Transverse colon (tissue), 4 donors: Measurements from ENCODE around the gene AARS2. TPM values are rescaled to one million over a fixed set of nuclear protein-coding genes. Genes with fewer than 3 reads are reported as not detected.
"Not testable (repeated sequence)": the region's sequence is repeated elsewhere in the genome, so short reads cannot be mapped to it uniquely, and the experiment has no call there.

Source experiments
- DNase-seq: peaks from one replicate; pipeline ENCODE4 v3.0.0-alpha.2; 2019
- H3K27ac ChIP-seq, 4 donors: fragments of 200-600 bp; sonication (generic); 2 replicates each; pipeline ENCODE4 v1.5.1; 2016 to 2018; ENCODE audit warnings: inconsistent platforms in 4 of 4
- H3K27me3 ChIP-seq: fragments of 200-600 bp; sonication (generic); 2 replicates; pipeline ENCODE4 v1.5.1; 2017; ENCODE audit warnings: inconsistent platforms
- H3K36me3 ChIP-seq, 4 donors: fragments of 200-600 bp; sonication (generic); 2 replicates each; pipeline ENCODE4 v1.5.1; 2017 to 2019; ENCODE audit warnings: inconsistent platforms in 4 of 4
- H3K4me1 ChIP-seq, 4 donors: fragments of 200-600 bp; sonication (generic); 2 replicates each; pipeline ENCODE4 v1.5.1; 2017 to 2020; ENCODE audit warnings: inconsistent platforms in 4 of 4
- H3K4me3 ChIP-seq, 4 donors: fragments of 200-600 bp; sonication (generic); 1 replicate in 1 of 4; 2 replicates in 3 of 4; pipeline versions ENCODE4 v1.5.1 to v1.6.1; 2017 to 2019; ENCODE audit warnings: inconsistent platforms in 4 of 4
- H3K9me3 ChIP-seq, 2 donors: fragments of 200-600 bp; sonication (generic); 2 replicates each; pipeline ENCODE4 v1.5.1; 2017 to 2019; ENCODE audit warnings: inconsistent platforms in 2 of 2
- CTCF ChIP-seq, 5 experiments: fragments of 200-600 bp in 3 of 5; fragments of 450-650 bp in 2 of 5; sonication (generic) in 3 of 5; IDR thresholded peaks; 1 replicate in 2 of 5; 2 replicates in 3 of 5; pipeline ENCODE4 v1.5.1; 2016 to 2017; ENCODE audit warnings: antibody characterized with exemption in 5 of 5, inconsistent platforms in 3 of 5, mild to moderate bottlenecking in 2 of 5, moderate library complexity in 1 of 5
- EP300 ChIP-seq: sonication (generic); formaldehyde crosslinking; IDR thresholded peaks from one replicate; pipeline ENCODE4 v1.6.1; 2017; ENCODE audit warnings: antibody characterized with exemption, low read depth
- POLR2A ChIP-seq: fragments of 450-650 bp; IDR thresholded peaks from one replicate; pipeline ENCODE4 v1.6.1; 2016; ENCODE audit warnings: antibody characterized with exemption, mild to moderate bottlenecking, moderate library complexity
- POLR2AphosphoS5 ChIP-seq, 3 donors: sonication (generic); formaldehyde crosslinking; IDR thresholded peaks; one replicate each; pipeline ENCODE4 v1.6.1; 2016; ENCODE audit warnings: antibody characterized with exemption in 3 of 3
- WGBS, 2 donors: methylation state at CpG; one replicate each; pipeline ENCODE4 v1.1.5; 2018; ENCODE audit warnings: low coverage in 1 of 2; 5-methylcytosine and 5-hydroxymethylcytosine counted together
- in situ Hi-C, 4 donors: fragments of 200-750 bp; cut with MboI; loops; one replicate each; pipeline versions ENCODE4 v1.15.0 to v1.15.1; 2017; ENCODE audit warnings: low sequenced_read_pairs in 3 of 4, low pct_ligation_motif_present in 1 of 4, low pct_unique_long_range_greater_than_20kb in 1 of 4
- intact Hi-C: fragments of 100-400 bp; cut with DNase I; formaldehyde crosslinking; loops from one replicate; pipeline ENCODE4 v1.15.1; 2023; ENCODE audit warnings: low total_unique reads
- total RNA-seq, 4 donors: library from RNA; depleted of rRNA; stranded (reverse); fragments of >200 nt; gene quantifications; one replicate each; pipeline ENCODE4 v1.1.0, GENCODE V29; 2016

Gene AARS2
- total RNA-seq, 4 donors from 2014 or later = 9.1 to 18.3 (median 14.8) TPM

DNA sequence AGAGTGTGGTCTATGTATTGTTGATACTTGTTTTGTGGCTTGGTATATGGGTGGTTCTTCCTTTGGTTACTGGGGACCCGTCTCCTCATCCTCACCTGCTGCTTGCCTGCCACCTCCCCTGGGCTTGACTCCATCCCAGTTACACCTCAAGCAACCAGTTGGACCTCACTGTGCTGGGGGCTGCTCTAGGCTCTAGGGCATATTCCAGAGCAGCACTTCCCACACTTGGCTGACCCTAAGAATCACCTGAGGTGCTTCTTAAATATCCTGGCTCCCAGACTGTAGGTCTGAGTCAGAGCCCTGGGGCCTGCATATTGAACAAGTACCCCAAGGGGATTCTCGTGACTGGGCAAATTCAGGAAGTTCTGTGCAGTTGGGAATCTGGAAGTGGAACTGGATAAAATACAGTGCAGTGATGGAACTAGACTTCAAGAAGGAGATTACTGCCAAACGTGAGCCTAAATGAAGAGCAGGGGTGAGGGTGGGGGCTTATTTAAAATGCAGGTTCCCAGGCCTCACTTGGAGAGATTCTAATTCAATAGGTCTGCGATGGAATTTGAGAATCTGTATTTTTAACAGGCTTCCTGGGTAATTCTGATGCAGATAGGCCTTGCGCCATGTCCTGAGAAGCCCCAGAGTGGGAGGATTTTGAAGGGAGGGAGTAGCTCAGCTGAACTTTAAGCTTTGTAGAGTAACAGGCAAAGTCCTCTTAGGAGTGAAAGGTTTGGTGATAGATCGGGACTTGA, 36.9 kb upstream of the AARS2 start:
- Histone ChIP-seq H3K27ac (no peak overlapping the region), H3K4me3 (no peak overlapping the region), H3K27me3 (peaks cover 11% of the 10 kb centered on the region), H3K9me3 (no peaks in the 10 kb centered on the region), H3K36me3 (no peaks in the 10 kb centered on the region), H3K4me1 (peaks cover 0 to 4% (median 0%) of the 10 kb centered on the region in 4 donors)
- no peak for DNase-seq
- intact Hi-C loops = no loop called here
- in situ Hi-C loops = loop anchor here in 2 of 4 donors (25.0 kb wide), 1 partner anchor 188 kb away; the partner anchor contains the start of gene CAPN11 (in 2 of the 2)
- TF ChIP-seq POLR2A (no peak), EP300 (no peak), CTCF (IDR thresholded peaks at IDR 0.05) (no peak), POLR2AphosphoS5 (IDR thresholded peaks at IDR 0.05) (no peak)
- WGBS, 2 donors = 73 to 86% methylated on average over 3 to 6 of the region's 6 CpGs

- H3K36me3 ChIP-seq, H3K4me1 ChIP-seq, DNase-seq, H3K4me3 ChIP-seq, intact Hi-C loops, H3K9me3 ChIP-seq, H3K27ac ChIP-seq: not testable (repeated sequence)
- H3K27me3 ChIP-seq = peaks cover 41% of the 10 kb centered on the region
- in situ Hi-C loops = loop anchor here in 2 of 4 donors (25.0 kb wide), 1 partner anchor 185 kb away; the partner anchor contains the start of gene CAPN11 (in 2 of the 2)
- WGBS, 2 donors = 58 to 76% methylated on average over 4 of the region's 4 CpGs
Observed at GRCh38 chr6:44346818-44347217, 33.7 kb upstream of the AARS2 start.

DNA sequence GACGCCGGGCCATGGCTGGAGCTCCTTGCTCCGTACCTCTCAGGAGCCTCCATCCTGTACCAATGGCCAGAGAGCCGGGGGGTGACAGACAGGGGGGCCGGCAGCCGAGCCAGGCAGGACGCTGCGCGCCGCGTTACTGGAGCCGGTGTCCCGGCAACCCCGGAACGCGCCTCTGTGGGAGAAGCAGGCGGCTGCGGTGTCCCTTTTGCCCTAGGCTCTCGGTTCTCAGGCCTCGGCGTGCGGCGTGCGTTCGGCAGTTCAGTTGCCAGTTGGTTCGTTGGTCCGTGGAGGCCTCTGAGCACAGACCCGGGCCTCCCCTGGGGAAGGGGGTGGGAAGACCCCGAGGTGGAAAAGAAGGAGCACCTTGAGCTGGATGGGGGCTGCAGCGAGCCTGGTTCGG, 29.3 kb upstream of the AARS2 start, which contains the start of gene SPATS1:
Gene SPATS1, plus strand, starts transcription at position 162 of the 400 bp plus-strand sequence. CDS start 446 bp downstream, outside the sequence.
- H3K36me3 ChIP-seq = no peaks in the 10 kb centered on the region
- H3K9me3 ChIP-seq = no peaks in the 10 kb centered on the region
- intact Hi-C loops (no loop called here), in situ Hi-C loops (loop anchor here in 2 of 4 donors (25.0 kb wide), 1 partner anchor 180 kb away; the partner anchor contains the start of gene CAPN11 (in 2 of the 2))
- no peak for TF ChIP-seq POLR2A
- peaks cover 55% of the 10 kb centered on the region for H3K27me3 ChIP-seq
- WGBS, 2 donors = 8 to 12% methylated on average over 4 to 29 of the region's 31 CpGs
- peaks cover 0 to 6% (median 0%) of the 10 kb centered on the region in 4 donors for H3K4me1 ChIP-seq
- H3K27ac ChIP-seq = no peak within 1 kb of the TSS
- H3K4me3 ChIP-seq = peak within 1 kb of the TSS in 1 of 4 donors; percentile 39
- DNase-seq = no peak

DNA sequence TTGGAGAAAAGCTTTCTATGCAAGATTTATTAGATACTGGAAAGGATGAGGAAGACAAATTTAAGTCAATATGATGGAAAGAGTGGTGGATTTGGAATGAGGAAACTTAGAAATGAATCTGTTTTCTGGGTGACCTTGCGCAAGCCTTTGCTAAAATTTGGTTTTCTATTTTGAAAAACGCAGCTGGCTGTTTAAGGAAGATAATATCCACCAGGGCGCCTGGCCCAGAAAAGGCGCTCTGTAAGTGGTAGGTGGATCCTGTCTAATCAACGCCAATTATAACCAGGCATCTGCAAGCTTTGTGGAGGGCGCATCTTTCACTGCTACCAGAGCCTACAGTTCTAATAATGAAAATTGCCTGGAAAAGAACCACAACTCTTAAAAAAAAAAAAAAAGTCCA, 28.9 kb upstream of the AARS2 start:
- H3K27me3 ChIP-seq = peaks cover 55% of the 10 kb centered on the region
- no peak overlapping the region for H3K27ac ChIP-seq
- DNase-seq = no peak
- peak overlapping the region in 1 of 4 donors; percentile 39 for H3K4me3 ChIP-seq
- peaks cover 0 to 6% (median 0%) of the 10 kb centered on the region in 4 donors for H3K4me1 ChIP-seq
- in situ Hi-C loops = loop anchor here in 2 of 4 donors (25.0 kb wide), 1 partner anchor 180 kb away; the partner anchor contains the start of gene CAPN11 (in 2 of the 2)
- 22 to 31% methylated on average over 4 to 6 of the region's 6 CpGs for WGBS, 2 donors
- no peaks in the 10 kb centered on the region for H3K9me3 ChIP-seq
- intact Hi-C loops = no loop called here
- H3K36me3 ChIP-seq = no peaks in the 10 kb centered on the region
- TF ChIP-seq EP300 (no peak), CTCF (IDR thresholded peaks at IDR 0.05) (no peak), POLR2AphosphoS5 (IDR thresholded peaks at IDR 0.05) (no peak), POLR2A (no peak)

- no peak for DNase-seq
- in situ Hi-C loops = loop anchor here in 2 of 4 donors (25.0 kb wide), 1 partner anchor 179 kb away; the partner anchor contains the start of gene CAPN11 (in 2 of the 2)
- H3K4me3 ChIP-seq = no peak overlapping the region
- no peaks in the 10 kb centered on the region for H3K9me3 ChIP-seq
- H3K4me1 ChIP-seq = peaks cover 0 to 6% (median 0%) of the 10 kb centered on the region in 4 donors
- no peaks in the 10 kb centered on the region for H3K36me3 ChIP-seq
- no peak overlapping the region for H3K27ac ChIP-seq
- 59 to 64% methylated on average over 6 to 8 of the region's 8 CpGs for WGBS, 2 donors
- TF ChIP-seq EP300 (no peak), POLR2A (no peak), POLR2AphosphoS5 (IDR thresholded peaks at IDR 0.05) (no peak), CTCF (IDR thresholded peaks at IDR 0.05) (no peak)
- H3K27me3 ChIP-seq = peaks cover 54% of the 10 kb centered on the region
- intact Hi-C loops = no loop called here
Observed at GRCh38 chr6:44341095-44341890, 28.1 kb upstream of the AARS2 start.
